NCI-H187 (cell line): Measurements from ENCODE around the gene ZNF488.

ENCODE experiments used
- DNase-seq, 2 experiments: peaks; one replicate each; lab custom pipeline; 2025; lab: John Stamatoyannopoulos, UW

ZNF488 gene

GRCh38 chr10:47381427-47382379 is 2.4 kb downstream of the ZNF488 start:
- DNase-seq: no peak

GRCh38 chr10:47381103-47381395 is 3.0 kb downstream of the ZNF488 start:
- DNase-seq: no peak

- no peak for DNase-seq
Measured at GRCh38 chr10:47380341-47381102, 3.6 kb downstream of the ZNF488 start.

- no peak for DNase-seq
Measured at GRCh38 chr10:47379901-47380300, 4.2 kb downstream of the ZNF488 start.

- DNase-seq: no peak
Measured at GRCh38 chr10:47379445-47379785, 4.7 kb downstream of the ZNF488 start.

- peak in 1 of 2 experiments; percentile 7 for DNase-seq
Measured at GRCh38 chr10:47378606-47379444, 5.3 kb downstream of the ZNF488 start.

GRCh38 chr10:47378183-47378510 is 5.9 kb downstream of the ZNF488 start:
- DNase-seq: no peak

- no peak for DNase-seq
Measured at GRCh38 chr10:47376522-47377220, 7.4 kb downstream of the ZNF488 start.

GRCh38 chr10:47374611-47375536 is 9.2 kb downstream of the ZNF488 start:
- no peak for DNase-seq

GRCh38 chr10:47372726-47373125 is 11.4 kb downstream of the ZNF488 start:
- DNase-seq: no peak

- DNase-seq: no peak
Measured at GRCh38 chr10:47371629-47372485, 12.2 kb downstream of the ZNF488 start.

GRCh38 chr10:47370878-47371277 is 13.2 kb downstream of the ZNF488 start:
- DNase-seq: no peak

- DNase-seq: no peak
Measured at GRCh38 chr10:47370015-47370767, 13.9 kb downstream of the ZNF488 start.

- no peak for DNase-seq
Measured at GRCh38 chr10:47369251-47369894, 14.7 kb downstream of the ZNF488 start.

- DNase-seq: no peak
Measured at GRCh38 chr10:47368431-47369180, 15.5 kb downstream of the ZNF488 start.

GRCh38 chr10:47367646-47368045 is 16.4 kb downstream of the ZNF488 start:
- no peak for DNase-seq

GRCh38 chr10:47366731-47367460 is 17.2 kb downstream of the ZNF488 start:
- DNase-seq: no peak
